Naive thymus-derived CD8-positive, alpha-beta T cell (primary cell): ENCODE data around the gene PRUNE1. TPM values are rescaled to one million over a fixed set of nuclear protein-coding genes. Genes with fewer than 3 reads are reported as not detected.

Experiments used
- ATAC-seq, 2 donors: fragments of 150-1000 bp; cut with Tn5 transposase in 1 of 2; sonication (Bioruptor Pico), chemical (Tn5 transposase) in 1 of 2; 1 replicate in 1 of 2; 2 replicates in 1 of 2; pipeline ENCODE4 v1.10.0; 2021; ENCODE audit warnings: mild to moderate bottlenecking in 2 of 2, moderate library complexity in 2 of 2
- POLR2A ChIA-PET: fragments of 350-600 bp; sonication (Branson Sonifier 250); formaldehyde crosslinking; loops from one replicate; lab custom pipeline; 2021; ENCODE audit warnings: antibody characterized with exemption; lab: Charles Lee
- DNase-seq, 10 donors: peaks; one replicate each; pipeline versions ENCODE4 v3.0.0 to v3.0.0-alpha.2; 2020 to 2022
- H3K27ac Mint-ChIP-seq, 10 donors: one replicate each; pipeline ENCODE4 v1.8.0; 2020 to 2022; ENCODE audit warnings: mild to moderate bottlenecking in 10 of 10, mixed read lengths in 10 of 10, moderate library complexity in 4 of 10, inconsistent platforms in 1 of 10
- H3K27me3 Mint-ChIP-seq, 5 donors: one replicate each; pipeline ENCODE4 v1.8.0; 2021 to 2022; ENCODE audit warnings: mixed read lengths in 5 of 5
- H3K36me3 Mint-ChIP-seq, 3 donors: one replicate each; pipeline ENCODE4 v1.8.0; 2020 to 2022; ENCODE audit warnings: mixed read lengths in 3 of 3, mild to moderate bottlenecking in 2 of 3, inconsistent platforms in 1 of 3
- H3K4me1 Mint-ChIP-seq, 4 donors: one replicate each; pipeline ENCODE4 v1.8.0; 2021 to 2022; ENCODE audit warnings: mixed read lengths in 4 of 4
- H3K4me3 Mint-ChIP-seq, 10 donors: one replicate each; pipeline ENCODE4 v1.8.0; 2020 to 2022; ENCODE audit warnings: mild to moderate bottlenecking in 10 of 10, mixed read lengths in 10 of 10, moderate library complexity in 6 of 10, inconsistent platforms in 1 of 10
- H3K9me3 Mint-ChIP-seq, 9 donors: one replicate each; pipeline ENCODE4 v1.8.0; 2020 to 2022; ENCODE audit warnings: mixed read lengths in 9 of 9, mild to moderate bottlenecking in 3 of 9, inconsistent platforms in 1 of 9, moderate library complexity in 1 of 9
- polyA plus RNA-seq, 3 donors: library from polyadenylated mRNA; unstranded; fragments of 300-500 nt; fragmentation: Illumina TruSeq; gene quantifications; one replicate each; pipeline ENCODE4 v1.2.3, GENCODE V29; 2021
- total RNA-seq, 8 experiments: library from RNA in 2 of 8; stranded (reverse) in 2 of 8; gene quantifications; one replicate each; pipeline ENCODE4 v1.2.3 and lab custom pipeline; 2021 to 2026

The PRUNE1 gene
- total and polyA plus RNA-seq, 5 experiments from 2014 or later = 35.7 to 55.1 (median 53.2) TPM

- H3K27ac Mint-ChIP-seq = peak overlapping the region; percentile 88 to 99 (median 96)
- POLR2A ChIA-PET = interaction anchor here (0.7 to 10.8 kb wide), 15 partner anchors 9 to 1169 kb away, joined by 3 to 264 read pairs (median 3); partner anchors contain the start of genes C1orf56, CERS2, GABPB2 and MINDY1
These were observed 47.3 kb downstream of the PRUNE1 start for GRCh38 chr1:151055581-151055980.

GRCh38 chr1:151056149-151056548, 47.9 kb downstream of the PRUNE1 start:
- Mint-ChIP-seq H3K27ac (peak overlapping the region; percentile 88 to 99 (median 96)), H3K4me3 (peak overlapping the region; percentile 93 to 100 (median 98)), H3K27me3 (no peaks in the 10 kb centered on the region), H3K36me3 (peaks cover 33 to 74% (median 49%) of the 10 kb centered on the region in 3 donors), H3K9me3 (no peaks in the 10 kb centered on the region), H3K4me1 (peaks cover 40 to 86% (median 70%) of the 10 kb centered on the region in 4 donors)
- POLR2A ChIA-PET = interaction anchor here (0.8 to 10.8 kb wide), 12 partner anchors 9 to 134 kb away, joined by 3 to 264 read pairs (median 7); partner anchors contain the start of genes C1orf56, GABPB2, MINDY1 and SCNM1
- DNase-seq (peak in 6 of 10 donors; percentile 31 to 71 (median 48)), ATAC-seq (peak; percentile 44)

More at GRCh38 chr1:151055581-151055980, 47.3 kb downstream of the PRUNE1 start:
- H3K27me3 Mint-ChIP-seq = no peaks in the 10 kb centered on the region
- H3K4me3 Mint-ChIP-seq = peak overlapping the region; percentile 93 to 100 (median 98)
- peaks cover 33 to 80% (median 49%) of the 10 kb centered on the region in 3 donors for H3K36me3 Mint-ChIP-seq
- ATAC-seq (no peak), DNase-seq (no peak)
- H3K4me1 Mint-ChIP-seq = peaks cover 37 to 85% (median 69%) of the 10 kb centered on the region in 4 donors
- no peaks in the 10 kb centered on the region for H3K9me3 Mint-ChIP-seq

GRCh38 chr1:151058692-151059091, 50.4 kb downstream of the PRUNE1 start:
- no peaks in the 10 kb centered on the region for H3K27me3 Mint-ChIP-seq
- peaks cover 27 to 50% (median 41%) of the 10 kb centered on the region in 3 donors for H3K36me3 Mint-ChIP-seq
- peak overlapping the region; percentile 93 to 100 (median 98) for H3K4me3 Mint-ChIP-seq
- no peak for ATAC-seq
- peaks cover 35 to 73% (median 57%) of the 10 kb centered on the region in 4 donors for H3K4me1 Mint-ChIP-seq
- no peaks in the 10 kb centered on the region for H3K9me3 Mint-ChIP-seq
- H3K27ac Mint-ChIP-seq = peak overlapping the region; percentile 88 to 99 (median 96)
- POLR2A ChIA-PET = interaction anchor here (0.7 to 10.8 kb wide), 16 partner anchors 12 to 1172 kb away, joined by 3 to 264 read pairs (median 7); partner anchors contain the start of genes C1orf56, GABPB2, MINDY1 and RPRD2
- DNase-seq = peak in 2 of 10 donors; percentile 5 to 34

- H3K9me3 Mint-ChIP-seq = no peaks in the 10 kb centered on the region
- H3K27me3 Mint-ChIP-seq = no peaks in the 10 kb centered on the region
- POLR2A ChIA-PET = interaction anchor here (0.6 to 10.8 kb wide), 17 partner anchors 11 to 1173 kb away, joined by 3 to 264 read pairs (median 7); partner anchors contain the start of genes C1orf56, GABPB2, MINDY1 and RPRD2
- peak; percentile 77 to 84 for ATAC-seq
- DNase-seq = peak; percentile 75 to 90 (median 82)
- peak within 1 kb of the TSS; percentile 93 to 100 (median 98) for H3K4me3 Mint-ChIP-seq
- H3K4me1 Mint-ChIP-seq = peaks cover 35 to 70% (median 52%) of the 10 kb centered on the region in 4 donors
- peak within 1 kb of the TSS; percentile 88 to 99 (median 96) for H3K27ac Mint-ChIP-seq
- peaks cover 27 to 43% (median 37%) of the 10 kb centered on the region in 3 donors for H3K36me3 Mint-ChIP-seq
These were observed 51.1 kb downstream of the PRUNE1 start, which contains the start of gene CDC42SE1 for GRCh38 chr1:151059109-151060006. TSS of gene CDC42SE1 (minus strand) at chr1:151059622. CDS start at chr1:151055730, 3,892 bp downstream.

- ATAC-seq = no peak
These were observed 51.9 kb downstream of the PRUNE1 start, which contains the start of gene MLLT11 for GRCh38 chr1:151060007-151060656. TSS of gene MLLT11 (plus strand) at chr1:151060397. CDS start at chr1:151067225, 6,828 bp downstream.

GRCh38 chr1:151060657-151061421, 52.6 kb downstream of the PRUNE1 start:
- POLR2A ChIA-PET = interaction anchor here (0.7 to 10.8 kb wide), 8 partner anchors 9 to 97 kb away, joined by 3 to 264 read pairs (median 27); partner anchors contain the start of genes C1orf56, GABPB2, MINDY1 and TNFAIP8L2
- no peak for DNase-seq
- no peaks in the 10 kb centered on the region for H3K27me3 Mint-ChIP-seq
- peak overlapping the region; percentile 88 to 99 (median 96) for H3K27ac Mint-ChIP-seq
- H3K36me3 Mint-ChIP-seq = peaks cover 23 to 31% (median 24%) of the 10 kb centered on the region in 3 donors
- H3K9me3 Mint-ChIP-seq = no peaks in the 10 kb centered on the region
- no peak for ATAC-seq
- H3K4me1 Mint-ChIP-seq = peaks cover 31 to 60% (median 42%) of the 10 kb centered on the region in 4 donors
- H3K4me3 Mint-ChIP-seq = peak overlapping the region; percentile 93 to 100 (median 98)

More at GRCh38 chr1:151060007-151060656, 51.9 kb downstream of the PRUNE1 start, which contains the start of gene MLLT11:
- DNase-seq = peak in 5 of 10 donors; percentile 24 to 39 (median 33)
- H3K9me3 Mint-ChIP-seq = no peaks in the 10 kb centered on the region
- peak within 1 kb of the TSS; percentile 93 to 100 (median 98) for H3K4me3 Mint-ChIP-seq
- peak within 1 kb of the TSS; percentile 88 to 99 (median 96) for H3K27ac Mint-ChIP-seq
- peaks cover 32 to 68% (median 45%) of the 10 kb centered on the region in 4 donors for H3K4me1 Mint-ChIP-seq
- POLR2A ChIA-PET = interaction anchor here (0.6 to 10.8 kb wide), 12 partner anchors 10 to 192 kb away, joined by 3 to 264 read pairs (median 12); partner anchors contain the start of genes C1orf56, GABPB2, MINDY1 and TNFAIP8L2
- H3K27me3 Mint-ChIP-seq = no peaks in the 10 kb centered on the region
- H3K36me3 Mint-ChIP-seq = peaks cover 23 to 36% (median 30%) of the 10 kb centered on the region in 3 donors

GRCh38 chr1:151061704-151062103, 53.5 kb downstream of the PRUNE1 start:
- POLR2A ChIA-PET = interaction anchor here (0.6 to 10.8 kb wide), 8 partner anchors 9 to 93 kb away, joined by 3 to 264 read pairs (median 4); partner anchors contain the start of genes C1orf56, CERS2 and GABPB2
- peak overlapping the region in 2 of 10 donors; percentile 2 to 99 for H3K27ac Mint-ChIP-seq
- H3K4me3 Mint-ChIP-seq = peak overlapping the region in 1 of 10 donors; percentile 7

GRCh38 chr1:151062741-151063371, 54.6 kb downstream of the PRUNE1 start:
- no peaks in the 10 kb centered on the region for H3K27me3 Mint-ChIP-seq
- no peak overlapping the region for H3K4me3 Mint-ChIP-seq
- peak overlapping the region in 1 of 10 donors; percentile 22 for H3K27ac Mint-ChIP-seq
- no peak for ATAC-seq
- peaks cover 8 to 14% (median 8%) of the 10 kb centered on the region in 3 donors for H3K36me3 Mint-ChIP-seq
- POLR2A ChIA-PET = interaction anchor here (0.7 to 10.8 kb wide), 4 partner anchors 7 to 58 kb away, joined by 4 to 264 read pairs (median 96); partner anchors contain the start of genes C1orf56 and GABPB2
- no peak for DNase-seq
- H3K9me3 Mint-ChIP-seq = no peaks in the 10 kb centered on the region
- H3K4me1 Mint-ChIP-seq = peaks cover 19 to 40% (median 30%) of the 10 kb centered on the region in 4 donors

More at GRCh38 chr1:151061704-151062103, 53.5 kb downstream of the PRUNE1 start:
- Mint-ChIP-seq H3K9me3 (no peaks in the 10 kb centered on the region), H3K27me3 (no peaks in the 10 kb centered on the region), H3K36me3 (peaks cover 18 to 26% (median 19%) of the 10 kb centered on the region in 3 donors), H3K4me1 (peaks cover 26 to 52% (median 35%) of the 10 kb centered on the region in 4 donors)
- ATAC-seq (no peak), DNase-seq (no peak)

GRCh38 chr1:151065089-151065645, 56.9 kb downstream of the PRUNE1 start:
- no peaks in the 10 kb centered on the region for H3K27me3 Mint-ChIP-seq
- DNase-seq (no peak), ATAC-seq (no peak)
- POLR2A ChIA-PET = interaction anchor here (0.6 to 2.6 kb wide), 6 partner anchors 11 to 108 kb away, joined by 3 to 16 read pairs (median 3); partner anchors contain the start of genes C1orf56 and TNFAIP8L2
- H3K27ac Mint-ChIP-seq = peak overlapping the region in 3 of 10 donors; percentile 11 to 36 (median 16)
- H3K36me3 Mint-ChIP-seq = peaks cover 0 to 5% (median 0%) of the 10 kb centered on the region in 3 donors
- no peak overlapping the region for H3K4me3 Mint-ChIP-seq
- no peaks in the 10 kb centered on the region for H3K9me3 Mint-ChIP-seq
- peaks cover 15 to 45% (median 34%) of the 10 kb centered on the region in 4 donors for H3K4me1 Mint-ChIP-seq

- POLR2A ChIA-PET = interaction anchor here (0.6 to 9.1 kb wide), 3 partner anchors 9 to 132 kb away, joined by 3 to 186 read pairs (median 3); partner anchors contain the start of genes CDC42SE1 and MLLT11
- no peaks in the 10 kb centered on the region for H3K27me3 Mint-ChIP-seq
- H3K4me3 Mint-ChIP-seq = no peak overlapping the region
- peaks cover 0 to 5% (median 0%) of the 10 kb centered on the region in 3 donors for H3K36me3 Mint-ChIP-seq
- no peak for DNase-seq
- no peaks in the 10 kb centered on the region for H3K9me3 Mint-ChIP-seq
- peak overlapping the region in 7 of 10 donors; percentile 5 to 79 (median 62) for H3K27ac Mint-ChIP-seq
- no peak for ATAC-seq
- peaks cover 15 to 42% (median 30%) of the 10 kb centered on the region in 4 donors for H3K4me1 Mint-ChIP-seq
These were observed 58.9 kb downstream of the PRUNE1 start for GRCh38 chr1:151067185-151067584.
